HepG2 (cell line): ENCODE data around the gene IGFBP6. TPM values are rescaled to one million over a fixed set of nuclear protein-coding genes. Genes with fewer than 3 reads are reported as not detected.

ENCODE experiments used
- AHR ChIP-seq: IDR thresholded peaks from 2 replicates; pipeline ENCODE4 v1.6.1; 2018; ENCODE audit warnings: missing genetic modification reagents, missing compliant biosample characterization
- CENPX ChIP-seq: sonication (generic); formaldehyde crosslinking; IDR thresholded peaks from 2 replicates; pipeline ENCODE4 v1.9.0; 2021; ENCODE audit warnings: mild to moderate bottlenecking, missing genetic modification reagents, moderate library complexity
- HOXA3 ChIP-seq: sonication (generic); formaldehyde crosslinking; IDR thresholded peaks from 2 replicates; pipeline ENCODE4 v1.5.0; 2020; ENCODE audit warnings: missing genetic modification reagents
- KLF16 ChIP-seq, 2 experiments: sonication (generic) in 1 of 2; formaldehyde crosslinking in 1 of 2; IDR thresholded peaks; 2 replicates each; pipeline versions ENCODE4 v1.6.1 to v1.8.0; 2016 to 2023; ENCODE audit warnings: missing genetic modification reagents in 2 of 2, missing compliant biosample characterization in 1 of 2
- MEIS1 ChIP-seq: sonication (generic); formaldehyde crosslinking; IDR thresholded peaks from 2 replicates; pipeline ENCODE4 v1.9.0; 2021; ENCODE audit warnings: mild to moderate bottlenecking, missing genetic modification reagents, moderate library complexity, borderline replicate concordance
- RXRB ChIP-seq: IDR thresholded peaks from 2 replicates; pipeline ENCODE4 v1.6.1; 2016; ENCODE audit warnings: borderline replicate concordance, missing genetic modification reagents, missing compliant biosample characterization
- SOX13 ChIP-seq, 3 experiments: fragments of 450-650 bp in 1 of 3; sonication (generic) in 1 of 3; formaldehyde crosslinking in 1 of 3; IDR thresholded peaks in 2 of 3; conservative IDR thresholded peaks in 1 of 3; 2 replicates each; pipeline versions ENCODE4 v1.5.0 to v1.6.1; 2016 to 2020; ENCODE audit warnings: antibody characterized with exemption in 1 of 3, mild to moderate bottlenecking in 1 of 3, missing compliant biosample characterization in 1 of 3, missing genetic modification reagents in 1 of 3, moderate library complexity in 1 of 3
- TAF15 ChIP-seq: fragments of 200-400 bp; formaldehyde crosslinking; IDR thresholded peaks from one replicate; pipeline ENCODE4 v1.6.1; 2018; ENCODE audit warnings: mild to moderate bottlenecking, low read depth, low read length; ENCODE audit not compliant: poor library complexity, severe bottlenecking
- TBL1XR1 ChIP-seq: fragments of 150-350 bp; IDR thresholded peaks from 2 replicates; pipeline ENCODE4 v1.6.1; 2014; ENCODE audit warnings: borderline replicate concordance, low read length; ENCODE audit not compliant: partially characterized antibody
- ZBTB42 ChIP-seq: sonication (generic); formaldehyde crosslinking; IDR thresholded peaks from 2 replicates; pipeline ENCODE4 v1.5.0; 2020; ENCODE audit warnings: mild to moderate bottlenecking, missing genetic modification reagents
- ZNF350 ChIP-seq: sonication (generic); formaldehyde crosslinking; IDR thresholded peaks from 2 replicates; pipeline ENCODE4 v1.4.0; 2020; ENCODE audit warnings: mild to moderate bottlenecking, low read depth, missing genetic modification reagents, borderline replicate concordance
- ZNF44 ChIP-seq: sonication (generic); formaldehyde crosslinking; IDR thresholded peaks from 2 replicates; pipeline ENCODE4 v1.5.1; 2020; ENCODE audit warnings: mild to moderate bottlenecking, missing genetic modification reagents
- ZNF569 ChIP-seq: sonication (generic); formaldehyde crosslinking; IDR thresholded peaks from 2 replicates; pipeline ENCODE4 v1.5.0; 2020; ENCODE audit warnings: mild to moderate bottlenecking, missing genetic modification reagents, moderate library complexity, borderline replicate concordance
- ZNF605 ChIP-seq: sonication (generic); formaldehyde crosslinking; IDR thresholded peaks from 2 replicates; pipeline ENCODE4 v1.8.0; 2022; ENCODE audit warnings: mild to moderate bottlenecking, missing genetic modification reagents
- ZNF615 ChIP-seq: sonication (generic); formaldehyde crosslinking; IDR thresholded peaks from 2 replicates; pipeline ENCODE4 v1.5.0; 2020; ENCODE audit warnings: mild to moderate bottlenecking, missing genetic modification reagents, borderline replicate concordance
- ZNF720 ChIP-seq: sonication (generic); formaldehyde crosslinking; IDR thresholded peaks from 2 replicates; pipeline ENCODE4 v1.4.0; 2020; ENCODE audit warnings: missing genetic modification reagents
- polyA plus RNA-seq, 8 experiments: library from polyadenylated mRNA; depleted of rRNA in 3 of 8; stranded (reverse) in 7 of 8; unstranded in 1 of 8; fragments of >200 nt; fragmentation: Illumina TruSeq in 4 of 8; extraction: Trizol in 4 of 8; gene quantifications; 2 replicates each; pipeline versions ENCODE4 v1.2.1 to v1.2.3, GENCODE V29; 2011 to 2016; ENCODE audit warnings: low read depth in 4 of 8, missing spikeins in 1 of 8, mixed read lengths in 1 of 8; ENCODE audit not compliant: insufficient read depth in 1 of 8
- total RNA-seq, 5 experiments: library from RNA; depleted of rRNA; stranded (reverse); fragments of >200 nt; fragmentation: Illumina TruSeq; extraction: Trizol; gene quantifications; 2 replicates each; pipeline ENCODE4 v1.2.3, GENCODE V29; 2016; ENCODE audit warnings: low read depth in 1 of 5
- TF ChIP-seq, protein P1 (sequence below): sonication (generic); formaldehyde crosslinking; IDR thresholded peaks from one replicate; pipeline ENCODE4 v1.5.1; 2020; ENCODE audit warnings: mild to moderate bottlenecking, missing genetic modification reagents; ENCODE audit errors: not compliant biosample characterization
- TF ChIP-seq, protein P2 (sequence below): sonication (generic); formaldehyde crosslinking; IDR thresholded peaks from 2 replicates; pipeline ENCODE4 v1.4.0; 2020; ENCODE audit warnings: missing genetic modification reagents
- TF ChIP-seq, protein P3 (sequence below): sonication (generic); formaldehyde crosslinking; conservative IDR thresholded peaks from 2 replicates; pipeline ENCODE4 v1.4.0; 2020; ENCODE audit warnings: missing genetic modification reagents

IGFBP6 gene
- total and polyA plus RNA-seq, 2 of the 13 experiments (the other 11 are each of a cell fraction or from before 2014, with no cell fraction given): 3.9 to 25.2 TPM

DNA sequence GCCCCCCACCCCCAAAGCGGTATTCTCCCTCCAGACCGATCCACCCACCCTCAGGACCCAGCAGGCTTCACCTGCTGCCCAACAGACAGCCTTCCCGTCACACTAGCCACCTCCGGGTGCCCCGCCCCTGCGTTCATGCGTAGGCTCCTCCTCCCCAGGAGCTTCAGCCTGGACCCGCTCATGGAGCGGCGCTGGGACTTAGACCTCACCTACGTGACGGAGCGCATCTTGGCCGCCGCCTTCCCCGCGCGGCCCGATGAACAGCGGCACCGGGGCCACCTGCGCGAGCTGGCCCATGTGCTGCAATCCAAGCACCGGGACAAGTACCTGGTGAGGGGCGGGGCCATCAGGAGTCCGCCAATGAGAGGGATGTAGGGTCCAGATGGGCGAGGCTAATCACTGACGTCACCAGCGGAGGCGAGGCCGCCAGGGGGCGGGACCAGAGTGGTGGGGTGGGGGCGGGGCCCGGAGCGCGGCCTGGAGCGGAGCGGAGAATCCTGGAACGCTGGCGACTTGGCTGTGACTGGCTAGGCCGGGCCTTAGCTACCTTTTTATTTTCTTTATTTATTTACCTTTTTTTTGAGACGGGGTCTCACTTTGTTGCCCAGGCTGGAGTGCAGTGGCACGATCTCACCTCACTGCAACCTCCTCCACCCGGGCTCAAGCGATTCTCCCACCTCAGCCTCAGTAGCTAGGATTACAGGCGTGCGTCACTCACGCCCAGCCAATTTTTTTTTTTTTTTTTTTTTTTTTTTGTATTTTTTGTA, 43.2 kb upstream of the IGFBP6 start (continued):
- no peak for TF ChIP-seq ZNF720
- no peak for TF ChIP-seq SOX13 (IDR thresholded peaks at IDR 0.05)
- no peak for TF ChIP-seq SOX13 (CRISPR knock-in tag; conservative IDR thresholded peaks at IDR 0.05 in 1 of 2, IDR thresholded peaks at IDR 0.05 in 1 of 2)
- no peak for TF ChIP-seq RXRB (CRISPR knock-in tag)
- TF ChIP-seq TAF15: peak; percentile 65
- no peak for TF ChIP-seq TBL1XR1
- no peak for TF ChIP-seq MEIS1 (CRISPR knock-in tag)
- TF ChIP-seq ZNF605 (CRISPR knock-in tag): no peak
- TF ChIP-seq CENPX (CRISPR knock-in tag): no peak
- TF ChIP-seq, protein P1, sequence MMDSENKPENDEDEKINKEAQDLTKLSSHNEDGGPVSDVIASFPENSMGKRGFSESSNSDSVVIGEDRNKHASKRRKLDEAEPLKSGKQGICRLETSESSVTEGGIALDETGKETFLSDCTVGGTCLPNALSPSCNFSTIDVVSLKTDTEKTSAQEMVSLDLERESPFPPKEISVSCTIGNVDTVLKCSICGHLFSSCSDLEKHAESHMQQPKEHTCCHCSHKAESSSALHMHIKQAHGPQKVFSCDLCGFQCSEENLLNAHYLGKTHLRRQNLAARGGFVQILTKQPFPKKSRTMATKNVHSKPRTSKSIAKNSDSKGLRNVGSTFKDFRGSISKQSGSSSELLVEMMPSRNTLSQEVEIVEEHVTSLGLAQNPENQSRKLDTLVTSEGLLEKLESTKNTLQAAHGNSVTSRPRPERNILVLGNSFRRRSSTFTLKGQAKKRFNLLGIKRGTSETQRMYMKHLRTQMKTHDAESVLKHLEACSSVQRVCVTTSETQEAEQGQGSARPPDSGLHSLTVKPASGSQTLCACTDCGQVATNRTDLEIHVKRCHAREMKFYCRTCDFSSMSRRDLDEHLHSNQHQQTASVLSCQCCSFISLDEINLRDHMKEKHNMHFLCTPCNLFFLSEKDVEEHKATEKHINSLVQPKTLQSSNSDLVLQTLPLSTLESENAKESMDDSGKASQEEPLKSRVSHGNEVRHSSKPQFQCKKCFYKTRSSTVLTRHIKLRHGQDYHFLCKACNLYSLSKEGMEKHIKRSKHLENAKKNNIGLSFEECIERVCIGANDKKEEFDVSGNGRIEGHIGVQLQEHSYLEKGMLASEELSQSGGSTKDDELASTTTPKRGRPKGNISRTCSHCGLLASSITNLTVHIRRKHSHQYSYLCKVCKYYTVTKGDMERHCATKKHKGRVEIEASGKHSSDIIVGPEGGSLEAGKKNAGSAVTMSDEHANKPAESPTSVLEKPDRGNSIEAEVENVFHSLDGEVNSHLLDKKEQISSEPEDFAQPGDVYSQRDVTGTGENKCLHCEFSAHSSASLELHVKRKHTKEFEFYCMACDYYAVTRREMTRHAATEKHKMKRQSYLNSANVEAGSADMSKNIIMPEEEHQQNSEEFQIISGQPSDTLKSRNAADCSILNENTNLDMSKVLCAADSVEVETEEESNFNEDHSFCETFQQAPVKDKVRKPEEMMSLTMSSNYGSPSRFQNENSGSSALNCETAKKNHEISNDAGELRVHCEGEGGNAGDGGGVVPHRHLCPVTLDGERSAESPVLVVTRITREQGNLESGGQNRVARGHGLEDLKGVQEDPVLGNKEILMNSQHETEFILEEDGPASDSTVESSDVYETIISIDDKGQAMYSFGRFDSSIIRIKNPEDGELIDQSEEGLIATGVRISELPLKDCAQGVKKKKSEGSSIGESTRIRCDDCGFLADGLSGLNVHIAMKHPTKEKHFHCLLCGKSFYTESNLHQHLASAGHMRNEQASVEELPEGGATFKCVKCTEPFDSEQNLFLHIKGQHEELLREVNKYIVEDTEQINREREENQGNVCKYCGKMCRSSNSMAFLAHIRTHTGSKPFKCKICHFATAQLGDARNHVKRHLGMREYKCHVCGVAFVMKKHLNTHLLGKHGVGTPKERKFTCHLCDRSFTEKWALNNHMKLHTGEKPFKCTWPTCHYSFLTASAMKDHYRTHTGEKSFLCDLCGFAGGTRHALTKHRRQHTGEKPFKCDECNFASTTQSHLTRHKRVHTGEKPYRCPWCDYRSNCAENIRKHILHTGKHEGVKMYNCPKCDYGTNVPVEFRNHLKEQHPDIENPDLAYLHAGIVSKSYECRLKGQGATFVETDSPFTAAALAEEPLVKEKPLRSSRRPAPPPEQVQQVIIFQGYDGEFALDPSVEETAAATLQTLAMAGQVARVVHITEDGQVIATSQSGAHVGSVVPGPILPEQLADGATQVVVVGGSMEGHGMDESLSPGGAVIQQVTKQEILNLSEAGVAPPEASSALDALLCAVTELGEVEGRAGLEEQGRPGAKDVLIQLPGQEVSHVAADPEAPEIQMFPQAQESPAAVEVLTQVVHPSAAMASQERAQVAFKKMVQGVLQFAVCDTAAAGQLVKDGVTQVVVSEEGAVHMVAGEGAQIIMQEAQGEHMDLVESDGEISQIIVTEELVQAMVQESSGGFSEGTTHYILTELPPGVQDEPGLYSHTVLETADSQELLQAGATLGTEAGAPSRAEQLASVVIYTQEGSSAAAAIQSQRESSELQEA: no peak
- TF ChIP-seq, protein P2, sequence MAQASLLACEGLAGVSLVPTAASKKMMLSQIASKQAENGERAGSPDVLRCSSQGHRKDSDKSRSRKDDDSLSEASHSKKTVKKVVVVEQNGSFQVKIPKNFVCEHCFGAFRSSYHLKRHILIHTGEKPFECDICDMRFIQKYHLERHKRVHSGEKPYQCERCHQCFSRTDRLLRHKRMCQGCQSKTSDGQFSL (CRISPR knock-in tag): no peak
- TF ChIP-seq ZBTB42 (CRISPR knock-in tag): no peak
- TF ChIP-seq KLF16 (CRISPR knock-in tag; IDR thresholded peaks at IDR 0.05): no peak
- TF ChIP-seq ZNF44 (CRISPR knock-in tag): no peak
- TF ChIP-seq ZNF615 (CRISPR knock-in tag): no peak
- TF ChIP-seq, protein P3, sequence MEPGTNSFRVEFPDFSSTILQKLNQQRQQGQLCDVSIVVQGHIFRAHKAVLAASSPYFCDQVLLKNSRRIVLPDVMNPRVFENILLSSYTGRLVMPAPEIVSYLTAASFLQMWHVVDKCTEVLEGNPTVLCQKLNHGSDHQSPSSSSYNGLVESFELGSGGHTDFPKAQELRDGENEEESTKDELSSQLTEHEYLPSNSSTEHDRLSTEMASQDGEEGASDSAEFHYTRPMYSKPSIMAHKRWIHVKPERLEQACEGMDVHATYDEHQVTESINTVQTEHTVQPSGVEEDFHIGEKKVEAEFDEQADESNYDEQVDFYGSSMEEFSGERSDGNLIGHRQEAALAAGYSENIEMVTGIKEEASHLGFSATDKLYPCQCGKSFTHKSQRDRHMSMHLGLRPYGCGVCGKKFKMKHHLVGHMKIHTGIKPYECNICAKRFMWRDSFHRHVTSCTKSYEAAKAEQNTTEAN (CRISPR knock-in tag): no peak
- TF ChIP-seq HOXA3 (CRISPR knock-in tag): peak; percentile 39; the same call in 1 of the 2 replicates
- no peak for TF ChIP-seq AHR
- no peak for TF ChIP-seq ZNF569 (CRISPR knock-in tag)
- TF ChIP-seq ZNF350 (CRISPR knock-in tag): peak; percentile 37; the same call in 1 of the 2 replicates
